HG03432 (cell line): ENCODE measurements around the gene TSPAN9.
"Not testable (repeated sequence)": the region's sequence is repeated elsewhere in the genome, so short reads cannot be mapped to it uniquely, and the experiment has no call there.

Experiments
- ATAC-seq: cut with Tn5 transposase; IDR thresholded peaks from one replicate; pipeline ENCODE4 v1.9.1; 2021; ENCODE audit warnings: mild to moderate bottlenecking, moderate library complexity; ENCODE audit not compliant: unreplicated experiment

TSPAN9 gene

GRCh38 chr12:3043406-3043805 lies 33.8 kb upstream of the TSPAN9 start:
- no peak for ATAC-seq

GRCh38 chr12:3044141-3044630 lies 33.0 kb upstream of the TSPAN9 start:
- no peak for ATAC-seq

GRCh38 chr12:3045494-3045893 lies 31.7 kb upstream of the TSPAN9 start:
- no peak for ATAC-seq

GRCh38 chr12:3045989-3046388 lies 31.2 kb upstream of the TSPAN9 start:
- ATAC-seq, result no peak

GRCh38 chr12:3046441-3047200 lies 30.6 kb upstream of the TSPAN9 start:
- no peak for ATAC-seq

GRCh38 chr12:3047961-3048360 lies 29.2 kb upstream of the TSPAN9 start:
- ATAC-seq, result no peak

GRCh38 chr12:3048540-3048939 lies 28.6 kb upstream of the TSPAN9 start:
- ATAC-seq, result no peak

GRCh38 chr12:3049176-3049575 lies 28.0 kb upstream of the TSPAN9 start:
- ATAC-seq, result no peak

GRCh38 chr12:3049611-3050249 lies 27.4 kb upstream of the TSPAN9 start:
- ATAC-seq, result no peak

- no peak for ATAC-seq
Observed at GRCh38 chr12:3054374-3054773, 22.8 kb upstream of the TSPAN9 start.

GRCh38 chr12:3055026-3055703 lies 22.0 kb upstream of the TSPAN9 start:
- ATAC-seq, result no peak

- ATAC-seq, result no peak
Observed at GRCh38 chr12:3055704-3056467, 21.3 kb upstream of the TSPAN9 start.

- no peak for ATAC-seq
Observed at GRCh38 chr12:3061059-3061458, 16.1 kb upstream of the TSPAN9 start.

- ATAC-seq, result no peak
Observed at GRCh38 chr12:3061501-3062215, 15.5 kb upstream of the TSPAN9 start.

- no peak for ATAC-seq
Observed at GRCh38 chr12:3065300-3065699, 11.9 kb upstream of the TSPAN9 start.

GRCh38 chr12:3065846-3066245 lies 11.3 kb upstream of the TSPAN9 start:
- not testable (repeated sequence) for ATAC-seq

- no peak for ATAC-seq
Observed at GRCh38 chr12:3069714-3070113, 7.5 kb upstream of the TSPAN9 start.

GRCh38 chr12:3071107-3071506 lies 6.1 kb upstream of the TSPAN9 start:
- no peak for ATAC-seq

- ATAC-seq, result no peak
Observed at GRCh38 chr12:3071710-3072109, 5.5 kb upstream of the TSPAN9 start.

GRCh38 chr12:3073438-3074250 lies 3.5 kb upstream of the TSPAN9 start:
- no peak for ATAC-seq
